Myocyte (in vitro differentiated cells): Measurements from ENCODE around the gene ZYX. TPM values are rescaled to one million over a fixed set of nuclear protein-coding genes. Genes with fewer than 3 reads are reported as not detected.
"Not testable (repeated sequence)": the region's sequence is repeated elsewhere in the genome, so short reads cannot be mapped to it uniquely, and the experiment has no call there.

Experiments used
- DNase-seq: peaks from one replicate; pipeline ENCODE4 v3.0.0-alpha.2; 2012; ENCODE audit warnings: low read depth
- total RNA-seq: library from RNA; depleted of rRNA; stranded (reverse); fragments of >200 nt; gene quantifications from 2 replicates; pipeline ENCODE4 v1.2.3, GENCODE V29; 2014

Gene ZYX
- total RNA-seq, 1 donor from 2014 or later, result 80.1 TPM

- DNase-seq, result peak; percentile 75
Observed at GRCh38 chr7:143416565-143417149, 35.5 kb downstream of the ZYX start.

- DNase-seq, result no peak
Observed at GRCh38 chr7:143417734-143418383, 36.7 kb downstream of the ZYX start.

GRCh38 chr7:143418681-143419458, 37.7 kb downstream of the ZYX start:
- peak; percentile 33 for DNase-seq

- DNase-seq, result no peak
Observed at GRCh38 chr7:143419880-143420279, 38.7 kb downstream of the ZYX start.

GRCh38 chr7:143420624-143421023, 39.5 kb downstream of the ZYX start:
- not testable (repeated sequence) for DNase-seq

GRCh38 chr7:143422033-143422432, 40.9 kb downstream of the ZYX start:
- DNase-seq, result peak; percentile 84

GRCh38 chr7:143424476-143424875, 43.3 kb downstream of the ZYX start:
- DNase-seq, result not testable (repeated sequence)

- no peak for DNase-seq
Observed at GRCh38 chr7:143426479-143427142, 45.5 kb downstream of the ZYX start.

GRCh38 chr7:143429770-143430698, 48.9 kb downstream of the ZYX start:
- DNase-seq, result no peak

- no peak for DNase-seq
Observed at GRCh38 chr7:143431109-143431508, 50.0 kb downstream of the ZYX start.

- DNase-seq, result no peak
Observed at GRCh38 chr7:143433759-143434158, 52.6 kb downstream of the ZYX start.

GRCh38 chr7:143434660-143435059, 53.5 kb downstream of the ZYX start:
- DNase-seq, result peak; percentile 87

GRCh38 chr7:143435266-143435665, 54.1 kb downstream of the ZYX start:
- DNase-seq, result no peak

GRCh38 chr7:143436325-143436946, 55.3 kb downstream of the ZYX start:
- no peak for DNase-seq

GRCh38 chr7:143437578-143437977, 56.4 kb downstream of the ZYX start:
- DNase-seq, result no peak

- no peak for DNase-seq
Observed at GRCh38 chr7:143439866-143440265, 58.7 kb downstream of the ZYX start.
